8988T (cell line): ENCODE measurements around the gene C13orf46.

Source experiments
- DNase-seq: peaks from one replicate; pipeline ENCODE4 v3.0.0; 2011

The C13orf46 gene

DNA sequence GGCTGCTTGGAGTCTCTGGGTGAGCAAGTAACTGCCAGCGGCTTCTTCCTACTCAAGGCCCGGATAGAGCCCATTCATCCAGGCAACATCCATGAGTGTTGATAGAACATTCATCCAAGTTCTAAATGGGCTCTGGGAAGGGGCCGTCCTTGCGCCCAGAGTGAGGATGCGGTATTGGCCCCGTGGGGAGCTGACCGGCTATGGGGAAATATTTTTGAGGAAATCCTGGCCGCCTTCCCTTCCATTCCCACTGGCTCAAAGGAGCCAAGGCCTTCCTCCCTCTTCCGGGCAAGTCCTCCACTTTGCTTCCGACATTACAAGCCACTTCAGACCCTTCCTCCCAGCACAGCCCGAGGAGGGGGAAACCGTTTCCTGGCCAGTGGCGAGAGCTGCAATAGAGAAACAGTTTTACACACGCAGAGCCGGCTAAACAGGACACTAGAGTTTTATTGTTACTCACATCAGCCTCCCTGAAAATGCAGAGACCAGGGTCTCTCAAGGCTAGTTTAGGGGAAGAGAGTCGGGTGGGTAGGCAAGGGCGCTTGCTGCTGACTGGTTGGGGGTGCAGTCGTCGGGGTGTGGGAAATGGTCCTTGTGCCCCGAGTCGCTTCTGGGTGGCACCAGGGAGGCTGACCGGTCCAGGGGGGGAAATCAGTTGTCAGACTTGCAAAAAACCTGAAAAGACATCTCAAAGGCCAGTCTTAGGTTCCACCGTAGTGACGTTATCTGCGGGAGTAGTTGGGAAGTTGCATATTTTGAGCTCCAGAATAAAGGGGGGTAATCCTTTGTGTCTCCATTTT, 37.5 kb downstream of the C13orf46 start:
- DNase-seq, result no peak

- no peak for DNase-seq
These were observed 38.7 kb downstream of the C13orf46 start for GRCh38 chr13:113935001-113935844.

- DNase-seq, result no peak
These were observed 39.3 kb downstream of the C13orf46 start for GRCh38 chr13:113934576-113934975.

GRCh38 chr13:113933901-113934300, 40.0 kb downstream of the C13orf46 start:
- DNase-seq, result no peak

DNA sequence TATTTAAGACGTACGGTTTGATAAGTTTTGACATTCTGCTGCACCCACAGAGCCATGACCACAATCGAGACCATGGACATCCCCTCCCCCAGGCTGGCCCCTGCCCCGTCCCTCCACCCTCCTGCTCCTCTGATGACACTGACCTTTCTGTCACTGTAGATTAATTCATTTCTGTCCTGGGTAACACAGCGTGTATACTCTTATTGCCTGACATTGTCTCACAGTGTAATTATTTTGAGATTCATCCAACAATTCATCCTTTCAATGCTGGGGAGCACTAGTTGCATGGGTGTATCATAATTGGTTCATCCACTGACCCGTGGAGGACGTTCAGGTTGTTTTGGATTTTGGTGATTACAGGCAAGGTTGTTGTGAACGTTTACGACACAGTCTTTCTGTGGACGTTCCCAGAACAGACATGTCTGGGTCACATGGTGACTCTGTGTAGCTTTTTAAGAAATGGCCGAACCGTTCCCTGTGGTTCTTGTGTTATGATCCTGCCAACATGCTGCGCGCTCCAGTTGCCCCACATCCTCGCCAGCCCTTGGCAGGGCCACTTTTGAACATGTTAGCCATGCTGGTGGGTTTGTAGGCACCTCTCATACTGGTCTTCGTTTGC, 41.9 kb downstream of the C13orf46 start:
- DNase-seq, result no peak

GRCh38 chr13:113930671-113931637, 42.9 kb downstream of the C13orf46 start:
- no peak for DNase-seq

- DNase-seq, result no peak
These were observed 44.0 kb downstream of the C13orf46 start for GRCh38 chr13:113929628-113930615.

- DNase-seq, result no peak
These were observed 44.9 kb downstream of the C13orf46 start for GRCh38 chr13:113928685-113929627.

DNA sequence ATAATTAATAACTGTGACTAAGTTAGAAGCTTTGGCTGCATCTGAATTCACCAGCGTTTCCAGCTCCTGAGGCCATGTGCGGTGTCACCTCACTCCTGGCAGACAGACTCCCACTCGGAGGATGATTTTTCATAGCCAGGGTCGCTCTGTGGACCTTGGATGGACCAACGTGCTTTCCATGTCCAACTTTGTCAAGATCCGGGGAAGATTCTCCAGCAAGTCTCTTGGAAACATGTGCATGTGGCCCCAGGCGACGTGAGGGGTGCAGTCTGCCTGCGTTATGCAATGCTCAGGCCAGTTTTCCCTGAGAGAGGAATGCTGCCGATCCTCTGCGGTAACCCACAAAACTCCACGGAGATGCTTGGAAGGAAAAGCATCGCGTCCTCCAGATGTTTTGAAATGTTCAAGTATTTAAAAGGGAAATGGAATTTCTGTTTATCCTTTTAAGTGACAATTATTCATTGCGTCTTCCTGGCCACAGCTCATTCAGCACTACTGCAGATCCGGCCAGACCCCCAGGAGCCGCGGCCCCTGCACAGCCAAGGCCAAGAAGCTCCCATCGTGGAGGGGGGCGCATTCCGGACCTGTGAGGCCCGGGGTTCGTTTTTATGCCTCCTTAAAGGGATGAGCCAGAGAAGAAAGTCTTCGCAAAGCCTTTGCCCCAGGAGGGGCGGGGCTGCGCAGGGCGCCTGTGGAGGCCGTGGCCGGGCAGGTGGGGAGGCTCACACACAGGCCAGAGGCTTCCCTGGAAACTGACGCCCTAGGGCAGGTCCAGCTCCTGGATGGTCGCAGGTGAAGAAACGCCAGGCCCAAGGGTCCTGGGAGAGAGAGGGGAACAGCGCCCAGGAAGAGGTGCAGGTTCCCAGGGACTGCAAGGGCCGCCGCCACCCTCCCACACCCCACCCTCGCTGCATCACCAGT, 46.0 kb downstream of the C13orf46 start:
- no peak for DNase-seq

GRCh38 chr13:113926951-113927660, 46.8 kb downstream of the C13orf46 start:
- no peak for DNase-seq

- DNase-seq, result no peak
These were observed 47.5 kb downstream of the C13orf46 start for GRCh38 chr13:113926301-113926761.

- no peak for DNase-seq
These were observed 49.5 kb downstream of the C13orf46 start for GRCh38 chr13:113924184-113924901.

DNA sequence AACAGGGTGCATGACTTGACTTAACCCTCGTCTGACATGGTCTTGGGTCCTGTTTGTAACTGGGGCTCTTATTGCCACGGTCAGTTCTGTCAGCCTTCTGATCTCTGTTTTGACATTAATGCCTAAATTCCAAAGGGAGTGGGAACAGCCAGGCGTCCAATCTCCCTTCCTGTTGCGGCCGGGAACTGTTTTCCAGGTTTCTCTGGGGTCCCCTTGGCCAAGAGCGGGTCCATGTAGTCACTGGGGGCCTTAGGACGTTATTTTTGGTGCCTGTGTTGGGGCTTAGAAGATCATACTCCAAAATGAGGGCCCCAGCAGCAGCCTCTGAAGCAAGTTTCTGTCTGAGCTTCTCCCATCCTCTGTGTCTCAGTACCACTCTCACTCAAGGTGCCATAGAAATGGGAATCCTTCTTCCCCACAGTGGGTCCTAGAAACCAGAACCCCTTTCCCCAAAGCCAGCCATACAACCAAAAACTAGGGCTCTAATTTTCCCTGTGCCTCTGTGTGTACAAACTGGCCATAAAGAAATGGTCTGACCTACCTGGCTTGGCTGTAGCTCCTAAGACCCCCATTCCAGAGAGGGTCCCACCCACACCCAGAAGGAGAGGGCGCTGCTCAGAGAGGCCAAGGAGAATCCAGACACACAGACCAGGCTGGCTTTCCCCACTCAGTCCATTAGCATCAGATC, 50.4 kb downstream of the C13orf46 start:
- DNase-seq, result no peak

- no peak for DNase-seq
These were observed 51.3 kb downstream of the C13orf46 start for GRCh38 chr13:113922412-113923118.

DNA sequence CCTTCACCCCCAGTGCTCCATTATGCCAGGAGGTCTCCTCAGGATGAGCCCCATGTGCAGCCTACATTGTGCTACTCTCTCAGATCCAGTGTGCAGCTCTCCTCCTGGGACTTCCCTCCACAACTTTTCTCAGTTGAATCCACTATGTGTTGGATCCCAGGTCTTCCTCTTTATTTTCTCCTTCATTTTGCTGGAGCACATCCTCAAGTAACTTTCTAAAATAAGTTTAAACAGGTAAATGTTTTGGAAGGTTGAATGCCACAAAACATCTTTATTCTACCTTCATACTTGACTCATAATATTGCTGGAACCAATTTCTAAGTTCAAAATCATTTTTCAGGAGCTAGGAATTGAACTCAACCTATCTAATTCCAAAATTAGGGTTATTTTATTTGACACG, 52.1 kb downstream of the C13orf46 start:
- DNase-seq, result no peak
